HFFc6 (cell line): Measurements from ENCODE around the gene KRTAP5-3. TPM values are rescaled to one million over a fixed set of nuclear protein-coding genes. Genes with fewer than 3 reads are reported as not detected.
"Not testable (repeated sequence)": the region's sequence is repeated elsewhere in the genome, so short reads cannot be mapped to it uniquely, and the experiment has no call there.

Source experiments
- DNase-seq: peaks from one replicate; pipeline ENCODE4 v3.0.0-alpha.2; 2018
- H3K27ac Mint-ChIP-seq: 2 replicates; pipeline ENCODE4 v1.8.0; 2020; ENCODE audit warnings: mild to moderate bottlenecking, mixed read lengths
- H3K27me3 Mint-ChIP-seq: 2 replicates; pipeline ENCODE4 v1.8.0; 2021; ENCODE audit warnings: mild to moderate bottlenecking, moderate library complexity, mixed read lengths; ENCODE audit not compliant: insufficient read depth
- H3K36me3 Mint-ChIP-seq: 2 replicates; pipeline ENCODE4 v1.8.0; 2021; ENCODE audit warnings: low read depth, mixed read lengths
- H3K4me1 Mint-ChIP-seq: 2 replicates; pipeline ENCODE4 v1.8.0; 2020; ENCODE audit warnings: low read depth, mixed read lengths
- H3K4me3 Mint-ChIP-seq: 2 replicates; pipeline ENCODE4 v1.8.0; 2020; ENCODE audit warnings: mild to moderate bottlenecking, moderate library complexity, mixed read lengths
- H3K9me3 Mint-ChIP-seq: 2 replicates; pipeline ENCODE4 v1.8.0; 2020; ENCODE audit warnings: mild to moderate bottlenecking, mixed read lengths
- total RNA-seq, 6 experiments: library from RNA; stranded (reverse); fragmentation: NEBNext Ultra II Directional; extraction: Animal tissue kit (Norgen Biotek cat#: 25700); gene quantifications; 2 replicates in 1 of 6; 3 replicates in 5 of 6; pipeline ENCODE4 v1.2.3, GENCODE V29; 2021
- TF ChIP-seq, protein P1 (sequence below): fragments of 200-600 bp; sonication (generic); IDR thresholded peaks from 2 replicates; pipeline ENCODE4 v1.5.0; 2021; ENCODE audit warnings: antibody characterized with exemption, mild to moderate bottlenecking

KRTAP5-3 gene
- total RNA-seq, 6 experiments from 2014 or later, result not detected

GRCh38 chr11:1622086-1622485 lies 13.8 kb upstream of the KRTAP5-3 start, which contains the start of gene KRTAP5-4:
Gene KRTAP5-4, minus strand, starts transcription at chr11:1622138. Its CDS starts 45 bp downstream, at chr11:1622093.
- Mint-ChIP-seq H3K36me3 (no peaks in the 10 kb centered on the region), H3K4me3 (no peak within 1 kb of the TSS), H3K9me3 (no peaks in the 10 kb centered on the region), H3K27me3 (peaks cover 47% of the 10 kb centered on the region), H3K27ac (no peak within 1 kb of the TSS), H3K4me1 (peaks cover 6% of the 10 kb centered on the region; the same call in 1 of the 2 replicates)
- TF ChIP-seq, protein P1, sequence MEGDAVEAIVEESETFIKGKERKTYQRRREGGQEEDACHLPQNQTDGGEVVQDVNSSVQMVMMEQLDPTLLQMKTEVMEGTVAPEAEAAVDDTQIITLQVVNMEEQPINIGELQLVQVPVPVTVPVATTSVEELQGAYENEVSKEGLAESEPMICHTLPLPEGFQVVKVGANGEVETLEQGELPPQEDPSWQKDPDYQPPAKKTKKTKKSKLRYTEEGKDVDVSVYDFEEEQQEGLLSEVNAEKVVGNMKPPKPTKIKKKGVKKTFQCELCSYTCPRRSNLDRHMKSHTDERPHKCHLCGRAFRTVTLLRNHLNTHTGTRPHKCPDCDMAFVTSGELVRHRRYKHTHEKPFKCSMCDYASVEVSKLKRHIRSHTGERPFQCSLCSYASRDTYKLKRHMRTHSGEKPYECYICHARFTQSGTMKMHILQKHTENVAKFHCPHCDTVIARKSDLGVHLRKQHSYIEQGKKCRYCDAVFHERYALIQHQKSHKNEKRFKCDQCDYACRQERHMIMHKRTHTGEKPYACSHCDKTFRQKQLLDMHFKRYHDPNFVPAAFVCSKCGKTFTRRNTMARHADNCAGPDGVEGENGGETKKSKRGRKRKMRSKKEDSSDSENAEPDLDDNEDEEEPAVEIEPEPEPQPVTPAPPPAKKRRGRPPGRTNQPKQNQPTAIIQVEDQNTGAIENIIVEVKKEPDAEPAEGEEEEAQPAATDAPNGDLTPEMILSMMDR, result no peak
- DNase-seq, result no peak

- TF ChIP-seq, protein P1, result no peak
- no peak for DNase-seq
- H3K27ac Mint-ChIP-seq, result no peak overlapping the region
- H3K4me3 Mint-ChIP-seq, result no peak overlapping the region
- H3K4me1 Mint-ChIP-seq, result peaks cover 6% of the 10 kb centered on the region; the same call in 1 of the 2 replicates
- H3K27me3 Mint-ChIP-seq, result peaks cover 34% of the 10 kb centered on the region
- no peaks in the 10 kb centered on the region for H3K36me3 Mint-ChIP-seq
- H3K9me3 Mint-ChIP-seq, result no peaks in the 10 kb centered on the region
Observed at GRCh38 chr11:1619449-1619848, 11.2 kb upstream of the KRTAP5-3 start.

- peaks cover 6% of the 10 kb centered on the region; the same call in 1 of the 2 replicates for H3K4me1 Mint-ChIP-seq
- H3K9me3 Mint-ChIP-seq, result no peaks in the 10 kb centered on the region
- peaks cover 33% of the 10 kb centered on the region for H3K27me3 Mint-ChIP-seq
- H3K4me3 Mint-ChIP-seq, result no peak overlapping the region
- TF ChIP-seq, protein P1, result no peak
- no peak for DNase-seq
- H3K27ac Mint-ChIP-seq, result no peak overlapping the region
- no peaks in the 10 kb centered on the region for H3K36me3 Mint-ChIP-seq
Observed at GRCh38 chr11:1618231-1618630, 10.0 kb upstream of the KRTAP5-3 start.

GRCh38 chr11:1607901-1608300 lies 362 bp downstream of the KRTAP5-3 start:
- not testable (repeated sequence) for H3K36me3 Mint-ChIP-seq, H3K4me1 Mint-ChIP-seq, DNase-seq, H3K27ac Mint-ChIP-seq, H3K9me3 Mint-ChIP-seq, H3K4me3 Mint-ChIP-seq
- peaks cover 28% of the 10 kb centered on the region for H3K27me3 Mint-ChIP-seq

GRCh38 chr11:1607156-1607845 lies 962 bp downstream of the KRTAP5-3 start:
- not testable (repeated sequence) for H3K36me3 Mint-ChIP-seq, H3K4me3 Mint-ChIP-seq, H3K9me3 Mint-ChIP-seq, DNase-seq, H3K4me1 Mint-ChIP-seq, H3K27ac Mint-ChIP-seq
- peaks cover 31% of the 10 kb centered on the region for H3K27me3 Mint-ChIP-seq

- not testable (repeated sequence) for H3K36me3 Mint-ChIP-seq, H3K4me3 Mint-ChIP-seq, H3K4me1 Mint-ChIP-seq, H3K27ac Mint-ChIP-seq, DNase-seq, H3K9me3 Mint-ChIP-seq
- peaks cover 37% of the 10 kb centered on the region for H3K27me3 Mint-ChIP-seq
Observed at GRCh38 chr11:1605923-1606322, 2.3 kb downstream of the KRTAP5-3 start.

- DNase-seq, result no peak
- no peaks in the 10 kb centered on the region for H3K36me3 Mint-ChIP-seq
- H3K4me1 Mint-ChIP-seq, result no peaks in the 10 kb centered on the region
- no peak overlapping the region for H3K4me3 Mint-ChIP-seq
- peaks cover 41% of the 10 kb centered on the region for H3K27me3 Mint-ChIP-seq
- TF ChIP-seq, protein P1, result no peak
- H3K27ac Mint-ChIP-seq, result no peak overlapping the region
- H3K9me3 Mint-ChIP-seq, result no peaks in the 10 kb centered on the region
Observed at GRCh38 chr11:1604711-1605110, 3.6 kb downstream of the KRTAP5-3 start.
